Erythroblast (primary cell): ENCODE data around the gene NBEAL2.

Experiments
- GATA1 ChIP-seq: IDR thresholded peaks from 2 replicates; pipeline ENCODE4 v1.6.1; 2011; ENCODE audit warnings: low read depth, mild to moderate bottlenecking, control low read depth, low read length, moderate library complexity
- POLR2A ChIP-seq: IDR thresholded peaks from 2 replicates; pipeline ENCODE4 v1.6.1; 2011; ENCODE audit warnings: mild to moderate bottlenecking, low read length

GRCh38 chr3:46960081-46960701, 19.3 kb upstream of the NBEAL2 start:
- TF ChIP-seq POLR2A (no peak), GATA1 (no peak)
